Measurements from ENCODE around the gene SDHB.
"Not testable (repeated sequence)": the region's sequence is repeated elsewhere in the genome, so short reads cannot be mapped to it uniquely, and the experiment has no call there.

Gene SDHB

GRCh38 chr1:17068789-17069188 lies 15.0 kb upstream of the SDHB start:
- TF ChIP-seq, protein P1, sequence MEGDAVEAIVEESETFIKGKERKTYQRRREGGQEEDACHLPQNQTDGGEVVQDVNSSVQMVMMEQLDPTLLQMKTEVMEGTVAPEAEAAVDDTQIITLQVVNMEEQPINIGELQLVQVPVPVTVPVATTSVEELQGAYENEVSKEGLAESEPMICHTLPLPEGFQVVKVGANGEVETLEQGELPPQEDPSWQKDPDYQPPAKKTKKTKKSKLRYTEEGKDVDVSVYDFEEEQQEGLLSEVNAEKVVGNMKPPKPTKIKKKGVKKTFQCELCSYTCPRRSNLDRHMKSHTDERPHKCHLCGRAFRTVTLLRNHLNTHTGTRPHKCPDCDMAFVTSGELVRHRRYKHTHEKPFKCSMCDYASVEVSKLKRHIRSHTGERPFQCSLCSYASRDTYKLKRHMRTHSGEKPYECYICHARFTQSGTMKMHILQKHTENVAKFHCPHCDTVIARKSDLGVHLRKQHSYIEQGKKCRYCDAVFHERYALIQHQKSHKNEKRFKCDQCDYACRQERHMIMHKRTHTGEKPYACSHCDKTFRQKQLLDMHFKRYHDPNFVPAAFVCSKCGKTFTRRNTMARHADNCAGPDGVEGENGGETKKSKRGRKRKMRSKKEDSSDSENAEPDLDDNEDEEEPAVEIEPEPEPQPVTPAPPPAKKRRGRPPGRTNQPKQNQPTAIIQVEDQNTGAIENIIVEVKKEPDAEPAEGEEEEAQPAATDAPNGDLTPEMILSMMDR (conservative IDR thresholded peaks at IDR 0.05; ENCODE audit: control insufficient read depth, insufficient read depth, low read depth, low read length) = no peak
- no peak for DNase-seq (ENCODE audit: low read depth)
- no peak overlapping the region for H3K4me3 ChIP-seq (ENCODE audit: control insufficient read depth, low read depth, low read length)

DNA sequence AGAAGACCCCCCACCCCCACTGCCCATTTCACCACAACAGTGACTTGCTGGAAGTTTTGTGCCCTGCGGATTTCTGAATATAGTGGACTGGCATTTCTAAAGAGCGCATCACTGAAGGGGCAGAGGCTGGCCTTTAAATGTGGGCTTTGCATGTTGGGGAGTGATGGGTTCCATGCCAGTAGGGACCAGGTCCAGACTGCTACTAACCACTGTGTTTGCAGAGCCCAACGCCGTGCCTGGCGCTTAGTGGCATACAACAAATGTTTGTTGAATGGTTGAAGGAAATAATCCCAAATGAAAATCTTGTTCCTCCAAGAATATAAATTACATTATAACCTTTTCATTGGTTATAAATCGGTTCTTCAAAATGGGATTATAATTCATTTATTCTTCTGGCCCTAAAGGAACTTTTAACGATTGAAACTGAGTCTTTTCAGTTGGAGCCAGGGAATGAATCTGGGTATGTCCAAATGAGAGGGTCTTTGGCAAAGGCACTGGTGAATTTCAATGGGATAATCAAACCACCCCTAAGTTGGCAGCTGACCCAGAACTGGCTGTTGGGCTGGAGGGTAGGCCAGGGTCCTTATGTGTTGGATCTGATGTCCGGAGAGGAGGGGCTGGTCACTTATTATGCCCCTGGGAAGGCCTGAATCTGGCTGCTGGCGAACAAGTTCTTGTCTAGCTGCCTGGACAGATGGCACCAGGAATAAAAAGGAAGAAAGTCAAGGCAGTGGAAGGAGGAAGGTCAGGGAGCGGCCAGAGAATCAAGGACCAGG lies 13.8 kb upstream of the SDHB start:
- DNase-seq (ENCODE audit: low read depth) = no peak
- TF ChIP-seq, protein P1 (conservative IDR thresholded peaks at IDR 0.05; ENCODE audit: control insufficient read depth, insufficient read depth, low read depth, low read length) = no peak
- no peak overlapping the region for H3K4me3 ChIP-seq (ENCODE audit: control insufficient read depth, low read depth, low read length)

- no peak for DNase-seq (ENCODE audit: low read depth)
- no peak overlapping the region for H3K4me3 ChIP-seq (ENCODE audit: control insufficient read depth, low read depth, low read length)
- TF ChIP-seq, protein P1 (conservative IDR thresholded peaks at IDR 0.05; ENCODE audit: control insufficient read depth, insufficient read depth, low read depth, low read length) = no peak
Observed at GRCh38 chr1:17067069-17067426, 13.2 kb upstream of the SDHB start.

- TF ChIP-seq, protein P1 (conservative IDR thresholded peaks at IDR 0.05; ENCODE audit: control insufficient read depth, insufficient read depth, low read depth, low read length) = no peak
- DNase-seq (ENCODE audit: low read depth) = no peak
Observed at GRCh38 chr1:17066361-17067068, 12.7 kb upstream of the SDHB start.

DNA sequence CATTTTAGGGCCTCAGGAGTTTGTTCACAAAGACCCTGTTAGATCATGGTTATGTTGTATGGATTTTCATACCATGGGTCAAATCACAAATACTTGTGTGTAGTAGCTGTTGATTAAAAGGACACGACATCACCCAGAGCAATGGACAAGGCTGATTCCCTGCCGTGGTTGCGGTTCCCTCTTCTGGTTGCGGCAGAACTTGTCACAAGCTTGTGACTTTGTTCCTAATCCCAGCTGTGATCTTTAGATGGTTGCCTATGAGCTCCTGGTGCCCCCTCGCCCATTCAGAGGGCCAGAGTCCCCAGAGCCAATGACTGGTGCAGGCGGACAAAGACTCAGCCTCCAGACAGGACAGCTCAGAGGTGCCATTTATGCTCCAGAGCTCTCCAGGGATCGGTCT lies 11.8 kb upstream of the SDHB start:
- no peak for DNase-seq (ENCODE audit: low read depth)
- no peak overlapping the region for H3K4me3 ChIP-seq (ENCODE audit: control insufficient read depth, low read depth, low read length)
- TF ChIP-seq, protein P1 (conservative IDR thresholded peaks at IDR 0.05; ENCODE audit: control insufficient read depth, insufficient read depth, low read depth, low read length) = no peak

More at GRCh38 chr1:17066361-17067068, 12.7 kb upstream of the SDHB start:
- no peak overlapping the region for H3K4me3 ChIP-seq (ENCODE audit: control insufficient read depth, low read depth, low read length)

- DNase-seq (ENCODE audit: low read depth); H3K4me3 ChIP-seq (ENCODE audit: control insufficient read depth, low read depth, low read length): not testable (repeated sequence)
Observed at GRCh38 chr1:17062751-17063150, 8.9 kb upstream of the SDHB start.

- DNase-seq (ENCODE audit: low read depth) = no peak
- TF ChIP-seq, protein P1 (conservative IDR thresholded peaks at IDR 0.05; ENCODE audit: control insufficient read depth, insufficient read depth, low read depth, low read length) = no peak
- H3K4me3 ChIP-seq (ENCODE audit: control insufficient read depth, low read depth, low read length) = no peak overlapping the region
Observed at GRCh38 chr1:17061892-17062291, 8.1 kb upstream of the SDHB start.
